ENCODE results near the gene SLC22A1.
"Not testable (repeated sequence)": the region's sequence is repeated elsewhere in the genome, so short reads cannot be mapped to it uniquely, and the experiment has no call there.

The SLC22A1 gene

DNA sequence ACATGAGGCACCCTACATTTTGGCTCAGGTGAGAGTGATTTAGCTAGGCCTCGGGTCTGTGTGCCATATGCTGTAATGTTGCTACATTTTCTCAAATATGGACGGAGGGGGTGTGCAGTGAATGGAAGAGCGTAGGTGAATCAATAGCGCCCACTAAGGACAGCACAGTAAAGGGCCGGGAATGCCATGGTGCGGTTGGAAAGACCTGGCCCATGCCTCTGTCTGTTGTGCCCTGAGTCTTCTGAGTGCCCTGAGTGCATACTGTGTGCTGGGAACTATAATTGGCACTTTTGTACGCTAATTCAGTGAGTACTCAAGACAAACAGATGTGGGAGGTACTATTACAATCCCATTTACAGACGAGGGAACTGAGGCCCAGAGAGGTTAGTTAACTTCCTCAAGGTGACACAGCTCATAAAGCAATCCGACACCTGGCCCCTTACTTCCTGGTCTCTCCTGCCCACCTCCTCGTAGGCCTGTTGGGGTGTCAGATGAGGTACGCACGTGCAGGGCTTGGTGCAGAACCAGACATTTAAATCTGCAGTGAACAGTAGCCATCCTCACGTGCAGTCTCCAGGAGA, 17.3 kb downstream of the SLC22A1 start:
- no peak for DNase-seq

DNA sequence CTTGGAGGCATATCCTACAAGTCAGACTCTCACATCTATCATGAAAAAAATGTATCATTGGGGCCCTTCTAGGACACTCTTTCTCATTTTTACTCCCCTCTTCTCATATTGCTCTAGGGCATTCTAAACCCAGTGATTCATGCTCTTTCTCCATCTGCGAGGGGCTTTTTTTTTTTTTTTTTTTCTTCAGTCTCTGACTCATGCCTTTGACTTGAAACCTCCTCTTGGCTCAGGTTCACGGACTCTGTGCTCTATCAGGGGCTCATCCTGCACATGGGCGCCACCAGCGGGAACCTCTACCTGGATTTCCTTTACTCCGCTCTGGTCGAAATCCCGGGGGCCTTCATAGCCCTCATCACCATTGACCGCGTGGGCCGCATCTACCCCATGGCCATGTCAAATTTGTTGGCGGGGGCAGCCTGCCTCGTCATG, 17.8 kb downstream of the SLC22A1 start:
- peak; percentile 93 for DNase-seq

DNA sequence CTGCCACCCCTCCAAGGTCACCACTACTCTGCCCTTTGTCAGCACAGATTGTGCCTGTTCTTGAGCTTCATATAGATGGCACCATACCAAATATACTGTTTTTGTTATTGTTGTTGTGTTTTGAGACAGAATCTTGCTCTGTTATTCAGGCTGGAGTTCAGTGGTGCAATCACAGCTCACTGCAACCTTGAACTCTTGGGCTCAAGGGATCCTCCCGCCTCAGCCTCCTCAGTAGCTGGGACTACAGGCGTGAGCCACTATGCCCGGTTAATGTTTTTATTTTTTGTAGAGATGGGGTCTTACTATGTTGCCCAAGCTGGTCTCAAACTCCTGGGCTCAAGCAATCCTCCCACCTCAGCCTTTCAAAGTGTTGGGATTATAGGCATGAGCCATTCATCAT, 18.9 kb downstream of the SLC22A1 start:
- DNase-seq = not testable (repeated sequence)

DNA sequence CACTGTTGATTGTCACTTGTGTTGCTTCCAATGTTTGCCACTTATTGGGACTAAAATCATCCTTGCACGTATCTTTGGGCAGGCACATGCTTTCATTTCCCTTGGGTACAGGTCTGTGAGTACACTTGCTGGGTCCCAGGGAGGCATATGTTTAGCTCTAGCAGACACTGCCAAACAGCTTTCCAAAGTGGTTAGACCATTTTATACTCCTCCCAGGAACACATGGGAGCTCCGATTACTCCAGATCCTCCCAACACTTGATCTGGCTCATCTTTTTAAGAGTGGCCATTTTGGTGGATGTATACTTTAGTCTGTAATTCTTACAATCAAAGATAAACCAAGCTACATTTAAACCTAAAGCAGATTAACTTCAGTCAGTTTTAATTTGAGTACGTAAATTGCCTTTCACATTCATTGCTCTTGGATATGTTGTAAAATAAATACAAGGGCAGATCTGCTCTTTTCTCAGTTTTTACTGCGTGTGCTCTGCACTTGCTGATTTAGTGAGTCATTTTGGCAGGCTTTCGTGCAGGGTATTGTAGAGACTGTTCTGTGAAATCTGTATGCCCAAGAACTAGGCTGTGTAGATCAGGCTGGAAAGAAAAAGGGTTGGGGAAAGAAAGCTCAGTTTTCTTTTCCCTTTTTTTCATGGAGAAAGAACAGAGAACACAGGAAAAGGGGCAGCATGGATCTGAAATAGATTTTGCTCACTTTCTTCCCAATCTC, 19.5 kb downstream of the SLC22A1 start:
- peak; percentile 77 for DNase-seq

DNA sequence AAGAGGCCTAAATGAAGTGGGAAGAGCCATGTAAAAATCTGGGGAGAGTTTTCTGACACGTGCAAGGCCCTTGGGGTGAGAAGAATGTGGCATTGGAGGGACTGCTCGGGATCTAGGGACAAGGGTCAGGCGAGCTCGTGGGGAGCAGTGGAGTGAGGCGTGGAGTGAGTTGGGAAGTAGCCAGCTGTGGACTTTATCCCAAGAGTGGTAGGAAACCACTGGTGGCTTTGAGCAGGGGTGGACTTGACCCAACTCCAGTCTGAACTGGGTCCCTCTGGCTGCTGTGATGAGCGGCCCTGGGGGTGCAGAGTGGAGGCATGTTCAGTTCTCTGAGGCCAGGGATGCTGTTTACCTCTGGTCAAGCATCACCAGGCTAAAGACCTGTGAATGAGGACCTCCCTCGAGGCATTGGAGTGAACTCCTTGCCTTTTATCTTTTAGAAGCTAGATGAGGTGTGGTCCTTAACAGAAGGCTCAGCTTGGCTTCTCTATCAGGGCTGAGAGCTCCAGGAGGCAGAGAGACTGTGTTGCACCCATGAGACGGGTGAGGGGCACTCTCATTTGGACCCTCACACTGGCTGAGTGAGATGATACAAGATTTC, 20.6 kb downstream of the SLC22A1 start:
- DNase-seq = no peak

DNA sequence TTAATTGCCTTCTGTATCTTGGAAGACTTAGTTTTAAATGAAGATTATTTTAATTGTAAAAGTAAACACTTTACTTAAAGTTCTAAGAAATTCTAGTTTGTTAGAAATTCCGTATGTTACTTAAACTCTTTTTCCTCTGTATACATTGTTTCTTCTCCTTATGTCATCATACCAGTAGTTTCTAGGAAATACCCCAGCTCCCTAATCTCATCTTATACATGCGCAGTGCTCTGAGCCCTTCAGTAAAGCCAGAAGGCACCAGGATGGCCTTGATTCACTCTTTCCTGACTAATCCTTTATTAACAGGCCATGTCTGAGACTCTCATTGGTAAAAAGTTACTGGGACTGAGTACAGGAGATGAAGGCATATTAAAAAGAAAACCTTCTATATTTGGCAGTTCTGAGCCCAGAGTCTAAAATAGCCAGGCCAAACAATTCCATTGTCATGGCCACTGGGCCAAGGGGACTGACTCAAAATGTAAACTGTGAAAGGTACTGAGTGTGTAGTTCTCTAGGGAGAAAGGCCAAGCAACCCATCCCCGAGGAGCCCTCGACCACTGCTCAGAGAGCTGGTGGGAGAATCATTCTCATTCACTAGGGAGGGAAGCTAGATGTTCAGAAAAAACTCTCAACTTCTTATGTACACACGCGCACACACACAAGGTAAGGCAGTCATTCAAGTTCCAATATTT, 25.0 kb downstream of the SLC22A1 start:
- DNase-seq = no peak

DNA sequence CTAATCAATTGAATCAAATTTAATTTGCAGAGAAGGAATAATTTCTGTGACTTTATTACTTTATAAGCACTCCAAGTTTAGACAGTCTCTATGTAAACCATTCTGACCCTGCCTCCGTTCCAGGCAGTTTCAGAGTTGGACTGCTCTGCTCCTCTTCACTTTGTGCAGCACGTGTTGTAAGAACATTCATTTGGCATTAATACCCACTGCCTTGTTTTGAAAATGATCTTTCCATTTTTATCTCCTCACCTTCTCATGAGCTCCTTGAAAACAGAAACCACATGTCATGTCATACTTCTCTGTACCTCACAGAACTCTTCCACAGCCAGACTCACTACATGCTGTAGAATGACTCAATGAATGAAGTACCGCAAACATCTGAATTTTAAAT, 25.5 kb downstream of the SLC22A1 start:
- DNase-seq = no peak

DNA sequence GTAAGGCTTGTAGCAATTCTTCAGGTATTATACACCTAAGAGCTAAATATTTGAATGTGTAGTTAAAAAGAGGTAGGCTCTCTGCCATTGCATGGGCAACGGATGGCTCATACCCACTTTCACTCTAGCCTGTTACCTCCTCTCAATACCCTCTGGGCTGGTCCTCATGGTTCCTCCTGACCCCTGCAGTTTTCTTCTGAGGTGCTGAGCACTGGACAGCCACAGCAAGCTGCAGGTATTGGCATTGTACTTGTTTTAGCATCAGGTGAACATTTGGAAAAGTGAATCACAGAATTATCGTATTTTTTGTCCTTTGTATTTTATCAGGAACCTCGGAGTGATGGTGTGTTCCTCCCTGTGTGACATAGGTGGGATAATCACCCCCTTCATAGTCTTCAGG, 32.9 kb downstream of the SLC22A1 start:
- no peak for DNase-seq

DNA sequence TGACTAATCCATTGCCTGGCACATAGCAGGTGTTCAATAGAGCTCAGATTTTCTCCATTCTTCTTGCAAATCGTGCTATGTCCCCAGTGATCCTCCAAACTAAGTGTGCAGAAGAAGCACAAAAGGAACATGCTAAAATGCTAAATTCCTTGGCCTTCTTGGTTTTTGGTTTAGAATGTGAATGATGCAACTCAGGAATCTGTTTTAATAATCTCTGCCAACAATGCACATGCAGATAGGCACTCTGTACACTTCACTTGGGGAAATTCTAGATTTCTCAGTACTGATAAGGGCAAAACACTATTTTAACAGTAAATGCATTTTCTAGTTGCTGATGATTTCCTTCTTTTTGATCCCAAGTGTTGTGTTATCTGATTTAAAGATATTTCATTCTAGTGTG, 35.2 kb downstream of the SLC22A1 start:
- peak; percentile 8 for DNase-seq

DNA sequence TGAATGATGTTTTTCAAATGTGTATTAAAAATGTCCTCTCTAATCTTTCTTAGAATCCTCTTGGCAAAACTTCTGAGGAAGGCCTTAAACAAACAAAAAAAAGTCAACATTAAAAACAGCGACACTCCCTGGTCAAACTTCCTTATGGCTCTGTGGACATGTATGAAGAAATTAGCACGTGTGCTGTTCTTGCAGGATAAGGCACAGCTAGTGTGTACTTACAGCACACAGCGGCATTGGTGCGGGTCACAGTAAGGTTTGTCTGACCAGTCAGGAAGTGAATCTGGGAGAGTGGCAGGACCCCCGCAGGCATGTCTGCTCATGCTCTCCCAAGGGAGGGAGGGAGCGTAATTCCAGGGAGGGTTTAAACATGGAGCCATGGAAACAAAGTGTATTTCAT, 38.8 kb downstream of the SLC22A1 start:
- peak; percentile 18 for DNase-seq

DNA sequence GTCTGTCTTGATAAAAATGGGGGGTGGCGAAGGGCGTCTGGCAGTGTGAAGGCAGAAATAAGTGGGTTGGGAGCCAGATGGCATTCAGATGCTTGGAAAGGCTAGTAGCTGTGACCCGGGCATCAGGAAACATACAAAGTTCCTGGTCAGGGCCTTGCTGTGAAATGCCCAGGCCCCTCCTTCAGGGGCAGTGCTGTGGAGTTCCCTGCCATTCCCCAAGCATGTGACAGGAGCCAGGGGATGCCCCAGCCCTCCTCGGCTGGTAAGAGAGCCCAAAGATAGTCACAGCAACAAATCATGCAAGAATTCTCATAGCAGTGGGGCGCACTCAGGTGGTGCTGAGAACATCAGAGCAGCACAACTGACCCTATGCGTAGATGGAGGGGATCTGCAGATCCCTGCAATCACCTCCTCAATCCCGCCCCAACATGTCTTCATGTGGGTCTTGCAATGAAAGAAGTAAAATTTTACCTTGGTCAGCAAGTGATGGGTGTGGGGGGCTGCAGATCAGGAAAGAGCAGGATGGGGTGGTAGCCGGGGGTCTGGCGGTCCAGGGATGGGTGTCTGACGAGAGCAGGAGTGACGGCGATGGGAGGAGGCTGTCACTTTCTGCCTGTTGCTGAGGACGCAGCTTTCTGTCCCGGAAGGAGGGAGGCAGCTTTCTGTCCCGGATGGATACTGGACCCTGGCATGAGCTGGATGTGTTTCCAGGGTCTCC, 39.5 kb downstream of the SLC22A1 start:
- DNase-seq = no peak

DNA sequence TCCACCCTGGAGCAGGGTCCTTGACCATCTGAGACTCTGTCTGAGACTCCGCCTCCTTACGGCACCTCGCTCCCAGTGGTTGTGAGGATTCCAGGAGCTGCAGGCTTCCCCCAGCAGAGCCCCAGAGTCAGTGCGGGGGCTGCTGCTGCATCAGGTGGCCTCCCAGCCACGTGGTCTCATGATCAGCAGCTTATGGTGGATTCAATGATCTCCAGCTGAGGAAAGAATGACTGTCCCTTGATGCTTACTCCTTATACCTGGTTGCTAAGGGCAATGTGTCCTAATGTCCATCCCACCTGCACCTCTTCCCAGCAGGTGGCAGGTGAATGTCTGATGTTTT, 40.0 kb downstream of the SLC22A1 start:
- DNase-seq = no peak

DNA sequence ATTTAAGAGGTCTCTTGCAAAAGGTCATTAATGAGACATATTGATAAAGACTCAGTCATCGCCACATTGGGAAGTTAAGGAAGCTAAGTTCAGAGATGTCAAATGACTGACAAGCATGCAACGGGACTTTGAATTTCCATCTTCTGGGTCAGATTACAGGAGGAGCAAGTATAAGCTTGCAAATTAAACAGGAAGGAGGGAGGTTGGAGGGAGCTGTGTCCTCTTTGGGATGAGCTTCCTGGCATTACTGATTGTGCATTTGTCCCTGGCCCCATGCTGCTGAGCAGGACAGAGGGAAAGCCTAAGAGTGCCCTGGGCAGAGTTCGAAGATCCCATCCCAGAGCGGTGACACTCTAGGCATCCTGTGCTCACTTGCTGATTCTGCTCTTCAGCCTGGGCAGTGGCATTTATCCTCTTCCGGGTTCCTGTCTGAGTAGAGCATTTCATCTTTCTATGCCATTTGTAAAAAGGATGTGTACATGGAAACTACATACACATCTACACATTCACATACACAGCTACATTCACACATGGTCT, 40.5 kb downstream of the SLC22A1 start:
- DNase-seq = no peak

DNA sequence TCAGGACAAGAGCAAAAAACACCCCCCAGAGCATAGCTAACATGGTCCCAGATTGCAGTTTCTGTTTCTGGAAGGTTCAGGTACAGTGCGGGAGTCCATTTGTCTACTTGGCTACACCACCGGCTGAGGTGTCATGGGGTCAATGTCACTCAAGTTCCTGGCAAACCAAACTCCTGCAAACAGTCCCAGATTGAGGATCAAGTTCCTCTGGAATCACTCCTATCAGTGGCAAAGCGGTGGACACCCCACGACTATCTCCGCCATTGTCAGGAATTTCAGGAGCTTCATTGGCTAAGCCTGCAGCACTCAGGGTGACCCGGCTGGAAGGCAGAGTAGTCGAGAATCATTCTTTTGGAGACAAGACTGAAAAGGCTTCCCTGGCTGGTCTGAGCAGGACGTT, 41.8 kb downstream of the SLC22A1 start:
- no peak for DNase-seq

DNA sequence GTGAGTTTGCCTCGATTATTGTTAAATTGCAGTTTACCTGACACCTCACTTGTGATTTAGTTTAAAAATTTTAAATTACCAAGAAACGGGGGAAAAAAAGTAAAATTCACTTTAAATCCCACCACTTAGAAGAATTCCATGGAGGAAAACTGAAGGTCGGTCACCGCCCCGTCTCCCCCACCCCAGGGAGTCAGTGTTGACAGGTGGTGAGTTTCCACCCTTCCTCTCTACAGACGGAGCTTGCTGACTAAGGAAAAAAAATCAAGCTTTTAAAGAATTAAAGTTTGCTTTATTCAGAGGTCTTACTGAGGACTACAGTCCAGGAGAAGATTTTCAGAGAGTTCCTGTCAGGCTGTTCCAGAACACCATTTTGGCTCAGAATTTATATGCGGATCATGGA, 42.3 kb downstream of the SLC22A1 start:
- DNase-seq = no peak

DNA sequence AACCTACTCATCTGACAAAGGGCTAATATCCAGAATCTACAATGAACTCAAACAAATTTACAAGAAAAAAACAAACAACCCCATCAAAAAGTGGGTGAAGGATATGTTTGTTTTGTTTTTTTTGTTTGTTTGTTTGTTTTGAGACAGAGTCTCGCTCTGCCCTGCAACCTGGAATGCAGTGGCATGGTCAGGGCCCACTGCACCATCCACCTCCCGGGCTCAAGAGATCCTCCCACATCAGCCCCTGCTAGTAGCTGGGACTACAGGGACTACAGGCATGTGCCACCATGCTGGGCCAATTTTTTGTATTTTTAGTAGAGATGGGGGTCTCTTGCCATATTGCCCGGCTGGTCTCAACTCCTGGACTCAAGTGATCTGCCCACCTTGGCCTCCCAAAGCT, 44.3 kb downstream of the SLC22A1 start:
- DNase-seq = not testable (repeated sequence)

DNA sequence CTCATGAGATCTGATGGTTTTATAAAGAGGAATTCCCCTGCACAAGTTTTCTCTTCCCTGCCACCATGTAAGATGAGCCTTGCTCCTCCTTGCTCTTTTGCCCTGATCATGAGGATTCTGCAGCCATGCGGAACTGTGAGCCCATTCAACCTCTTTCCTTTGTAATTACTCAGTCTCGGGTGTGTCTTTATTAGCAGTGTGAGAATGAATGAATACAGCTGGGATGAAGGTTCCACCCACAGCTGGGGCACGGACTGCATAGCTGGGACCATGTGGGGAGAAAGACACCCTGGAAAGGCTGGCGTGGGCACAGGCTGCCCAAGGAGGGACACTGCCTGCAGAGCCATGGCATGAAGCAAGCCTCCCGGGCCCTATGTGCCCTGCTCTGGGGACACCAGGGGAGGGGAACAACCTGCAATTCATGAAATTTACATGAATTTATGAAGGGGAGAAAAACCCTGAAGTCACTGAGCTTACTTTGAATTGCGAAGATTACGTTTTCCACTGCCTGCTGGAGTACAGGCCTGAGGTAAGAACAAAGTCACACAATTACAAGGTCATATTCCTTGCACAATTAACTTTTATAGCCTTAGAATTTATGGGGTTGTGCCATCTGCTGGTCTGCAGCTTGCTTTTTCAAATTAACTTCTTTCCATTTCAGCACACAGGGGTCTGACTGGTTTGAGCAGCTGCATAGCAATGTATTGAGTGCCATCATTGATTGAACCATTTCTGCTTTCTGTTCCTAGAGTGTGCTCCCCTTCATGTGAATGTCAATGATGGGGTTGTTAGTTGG, 46.2 kb downstream of the SLC22A1 start:
- no peak for DNase-seq

DNA sequence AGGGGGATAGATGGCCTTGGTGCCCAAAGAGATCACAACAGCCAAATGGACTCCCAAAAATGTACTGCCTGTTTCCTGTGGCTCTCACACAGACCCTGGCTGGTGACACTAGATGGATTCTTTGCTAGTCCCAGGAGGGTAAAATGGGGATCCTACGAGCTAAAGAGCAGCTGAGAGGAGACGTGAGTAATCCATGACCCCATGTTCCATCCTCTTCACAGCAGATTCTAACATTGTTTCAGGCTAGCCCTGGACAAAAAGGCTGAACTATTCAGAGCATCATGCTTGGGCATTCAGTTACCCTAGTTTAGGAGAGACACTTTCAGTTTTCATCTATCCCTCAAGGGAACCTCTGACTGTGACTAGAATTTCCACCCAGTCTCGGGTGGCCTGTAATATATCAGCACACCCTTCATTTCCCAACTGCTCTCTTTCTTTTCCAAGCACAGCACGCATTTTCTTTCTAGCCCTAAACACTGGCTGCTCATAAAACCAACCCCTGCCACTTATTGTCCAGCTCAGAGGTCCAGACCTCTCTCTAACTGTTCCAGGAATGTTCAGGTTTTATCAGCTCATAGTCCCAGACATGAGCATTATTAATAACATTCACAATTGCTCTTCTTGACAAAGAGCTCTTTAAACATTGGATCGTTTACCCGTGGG, 48.5 kb downstream of the SLC22A1 start:
- DNase-seq = peak; percentile 5

DNA sequence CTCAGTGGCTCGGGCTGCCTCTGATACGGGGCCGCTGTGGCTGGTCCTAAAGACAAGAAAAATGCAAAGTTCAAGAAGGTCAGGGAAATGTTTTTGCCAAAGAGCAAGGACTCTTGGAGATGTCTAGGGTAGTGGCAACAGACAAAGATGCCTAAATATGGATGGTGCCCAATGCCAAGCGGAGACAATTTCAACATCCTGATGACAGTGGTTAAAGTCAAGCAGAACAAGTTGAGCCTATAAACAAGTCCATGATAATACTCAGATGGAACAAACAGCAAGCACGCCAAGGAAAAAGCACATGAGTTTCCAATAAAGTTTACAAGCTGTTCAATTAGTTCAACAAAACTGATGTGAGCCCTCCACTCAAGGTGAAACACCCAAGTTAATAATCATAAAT, 51.1 kb downstream of the SLC22A1 start:
- DNase-seq = no peak

DNA sequence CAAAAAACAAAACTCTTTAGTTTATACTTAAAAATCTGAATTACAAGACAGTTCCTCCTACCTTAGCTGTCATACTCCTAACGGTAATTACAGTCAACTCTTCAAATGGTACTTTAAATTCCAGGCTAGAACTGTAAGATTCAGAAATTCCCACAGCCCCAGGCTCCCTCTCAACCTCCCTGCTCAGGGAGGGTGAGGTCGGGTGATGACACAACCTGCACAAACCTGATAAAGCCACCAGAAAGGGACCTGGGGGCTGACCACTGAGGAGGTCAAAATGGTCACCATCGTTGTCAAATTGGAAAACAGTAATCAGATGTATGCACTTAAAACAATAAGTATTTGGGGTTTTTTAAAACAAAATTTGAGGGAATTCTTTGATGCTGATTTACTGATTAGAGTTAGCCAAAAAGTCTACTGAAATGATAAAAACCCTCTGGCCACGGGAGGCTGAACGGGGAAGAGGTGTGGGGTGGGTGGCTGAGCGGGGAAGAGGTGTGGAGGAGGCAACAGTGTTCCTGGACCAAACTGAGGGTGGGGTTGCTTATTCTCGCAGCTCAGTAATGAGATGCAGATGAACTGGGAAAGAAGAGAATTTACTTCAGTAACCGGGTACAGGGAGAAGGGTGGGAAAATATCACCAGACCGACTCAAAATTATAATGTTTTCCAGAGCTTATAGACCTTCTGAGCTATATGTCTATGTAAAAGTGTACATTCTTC, 52.4 kb downstream of the SLC22A1 start:
- no peak for DNase-seq

DNA sequence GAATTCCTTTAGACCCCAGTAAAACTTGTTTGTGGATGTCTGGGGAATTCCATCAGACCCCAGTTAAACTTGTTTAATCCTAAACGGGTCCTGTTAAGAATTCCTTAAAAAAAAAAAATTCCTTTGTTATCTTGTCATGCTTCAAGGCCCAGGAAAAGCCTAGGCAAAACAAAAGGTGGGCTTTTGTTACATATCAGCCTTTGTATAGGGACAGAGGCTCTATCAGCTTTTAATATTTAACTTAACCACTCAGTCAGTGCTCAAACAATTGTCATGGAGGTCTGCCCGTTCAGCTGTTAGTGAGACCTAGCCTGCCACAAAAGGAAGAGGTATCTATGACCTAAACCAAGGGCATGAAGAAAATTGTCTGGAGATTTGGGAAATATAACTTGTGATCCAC, 53.1 kb downstream of the SLC22A1 start:
- DNase-seq = no peak

Data from fibroblast of skin of back (primary cell).